Femur (tissue), 1 donor: ENCODE measurements around the gene SULF2.
"Not testable (repeated sequence)": the region's sequence is repeated elsewhere in the genome, so short reads cannot be mapped to it uniquely, and the experiment has no call there.

ENCODE experiments used
- DNase-seq: peaks from one replicate; pipeline ENCODE4 v3.0.0-alpha.2; 2017

Gene SULF2

DNA sequence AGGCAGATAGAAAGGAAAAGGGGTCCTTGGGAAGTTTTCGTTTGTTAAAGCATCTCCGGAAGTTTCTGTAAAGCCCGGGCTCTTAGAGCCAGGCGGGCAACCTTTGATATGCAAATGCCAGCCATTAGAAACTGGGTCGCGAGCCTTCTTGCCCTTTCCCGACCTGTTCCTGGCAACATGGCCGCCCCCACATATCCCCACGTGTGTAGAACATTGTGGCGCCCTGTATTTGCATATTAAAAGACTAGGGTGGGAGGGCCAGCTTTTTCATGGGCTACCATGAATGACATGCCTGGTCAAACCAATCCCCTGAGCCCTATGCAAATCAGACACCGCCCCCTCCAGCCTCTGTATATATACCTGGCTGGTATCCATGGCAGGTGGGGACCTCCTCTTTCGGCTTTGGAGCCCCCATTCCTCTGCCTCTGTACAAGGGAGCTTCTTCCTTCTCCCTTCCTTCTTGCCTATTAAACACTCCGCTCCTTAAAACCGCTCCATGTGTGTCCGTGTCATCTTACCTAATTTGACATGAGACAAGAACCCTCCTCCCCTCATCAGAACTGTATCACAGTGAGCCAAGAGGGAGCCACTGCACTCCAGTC, 19.0 kb upstream of the SULF2 start:
- DNase-seq: not testable (repeated sequence)

DNA sequence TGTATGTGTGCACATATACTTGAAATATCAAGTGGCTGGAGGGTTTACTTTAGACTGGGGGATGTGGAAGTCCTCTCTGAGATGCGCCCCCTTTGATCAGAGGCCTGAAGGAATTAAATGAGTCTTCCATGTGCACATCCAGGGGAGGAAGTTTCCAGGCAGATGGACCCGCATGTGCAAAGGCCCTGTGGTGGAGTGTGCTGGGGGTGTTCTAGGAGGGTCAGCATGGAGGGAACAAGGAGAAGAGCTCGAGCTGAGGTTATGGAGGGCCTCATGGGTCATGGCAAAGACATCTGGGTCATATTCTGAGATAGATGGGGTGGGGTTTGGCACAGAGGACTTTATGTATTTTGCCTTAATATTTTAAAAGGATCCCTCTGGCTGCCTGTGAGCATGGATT, 17.7 kb upstream of the SULF2 start:
- DNase-seq: no peak

DNA sequence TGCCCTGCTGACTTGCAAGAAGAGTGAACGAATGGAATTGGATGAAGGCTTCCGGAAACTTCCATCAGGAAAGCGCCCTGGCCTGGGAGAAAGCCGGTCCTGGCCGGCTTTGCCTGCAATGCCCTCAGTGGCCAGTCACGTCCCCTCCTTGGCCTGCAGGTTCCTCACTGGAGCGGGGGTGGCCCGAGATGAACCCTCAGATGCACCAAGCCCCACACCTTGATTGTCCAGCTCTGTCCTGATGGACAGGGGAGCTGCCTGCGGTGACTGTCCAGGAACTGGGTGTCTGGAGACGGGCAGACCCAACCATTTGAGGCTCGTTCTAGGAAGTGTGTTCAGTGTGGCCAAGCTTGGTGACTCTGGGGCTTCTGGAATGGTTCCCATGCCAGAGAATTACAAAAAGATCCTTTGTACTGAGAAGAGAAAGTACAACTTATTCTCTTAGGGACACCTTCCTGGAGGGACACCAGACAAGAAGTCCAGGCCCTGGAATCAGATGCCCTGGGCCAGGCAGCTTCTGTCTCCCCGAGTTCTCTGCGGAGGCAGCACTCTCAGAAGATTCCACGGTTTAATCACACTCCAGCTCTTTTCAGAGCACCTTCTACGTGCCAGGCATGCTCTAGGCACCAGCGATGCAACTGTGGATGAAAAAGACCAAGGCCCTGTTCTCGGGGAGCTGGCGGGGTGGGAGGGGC, 17.1 kb upstream of the SULF2 start:
- DNase-seq: no peak

DNA sequence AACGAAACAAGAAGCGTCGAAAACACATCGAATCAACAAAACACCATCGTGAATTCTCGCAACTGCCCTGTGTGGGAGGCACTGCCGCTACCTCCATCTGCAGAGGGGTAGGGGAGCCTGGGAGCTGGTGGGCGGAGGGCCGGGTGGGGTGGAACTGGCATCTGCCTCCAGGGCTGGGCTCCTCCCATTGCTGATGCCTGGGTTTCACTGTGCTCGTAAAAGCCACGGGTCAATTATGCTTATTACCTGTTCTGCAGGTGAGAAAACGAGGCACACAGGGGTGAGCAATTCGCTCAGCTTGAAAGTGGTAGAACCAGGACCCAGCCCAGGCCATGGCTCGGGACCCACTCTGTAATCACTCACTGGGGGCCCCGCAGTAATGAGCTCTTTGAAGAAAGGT, 16.5 kb upstream of the SULF2 start:
- peak; percentile 13 for DNase-seq

DNA sequence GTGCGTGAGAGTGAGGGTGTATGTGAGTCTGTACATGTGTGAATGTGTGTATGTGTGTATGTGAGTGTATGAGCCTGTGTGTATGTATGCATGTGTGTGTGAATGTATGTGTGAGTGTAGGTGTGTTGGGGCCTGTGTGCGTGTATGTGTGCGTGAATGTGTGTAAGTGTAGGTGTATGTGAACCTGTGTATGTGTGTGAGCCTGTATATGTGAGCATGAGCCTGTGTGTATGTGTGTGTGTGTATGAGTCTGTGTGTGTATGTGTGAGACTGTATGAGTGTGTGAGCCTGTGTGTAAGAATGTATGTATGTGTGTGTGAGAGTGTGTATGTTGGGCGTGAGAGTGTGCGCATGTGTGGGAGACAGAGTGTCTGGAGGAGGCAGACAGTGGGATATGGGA, 15.8 kb upstream of the SULF2 start:
- DNase-seq: peak; percentile 10

DNA sequence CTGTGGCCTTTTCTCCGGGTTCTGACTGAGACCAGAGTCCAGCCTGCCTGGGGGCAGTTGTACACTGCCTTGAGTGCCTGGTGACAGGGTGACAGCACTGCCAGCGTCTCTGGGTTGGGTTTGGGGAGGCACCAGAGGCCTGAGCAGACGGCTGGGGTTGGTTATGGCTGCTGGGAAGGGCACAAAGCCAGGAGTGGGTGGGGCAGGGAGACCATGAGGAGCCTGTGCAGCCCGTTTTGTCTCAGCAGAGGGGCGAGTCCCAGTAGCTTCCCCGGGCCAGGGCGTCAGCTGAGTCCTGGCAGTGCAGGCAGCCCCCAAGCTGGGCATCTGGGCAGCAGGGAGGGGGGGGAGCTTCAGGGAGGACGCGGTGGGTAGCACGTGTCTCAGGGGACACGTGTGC, 15.3 kb upstream of the SULF2 start:
- DNase-seq: peak; percentile 53

DNA sequence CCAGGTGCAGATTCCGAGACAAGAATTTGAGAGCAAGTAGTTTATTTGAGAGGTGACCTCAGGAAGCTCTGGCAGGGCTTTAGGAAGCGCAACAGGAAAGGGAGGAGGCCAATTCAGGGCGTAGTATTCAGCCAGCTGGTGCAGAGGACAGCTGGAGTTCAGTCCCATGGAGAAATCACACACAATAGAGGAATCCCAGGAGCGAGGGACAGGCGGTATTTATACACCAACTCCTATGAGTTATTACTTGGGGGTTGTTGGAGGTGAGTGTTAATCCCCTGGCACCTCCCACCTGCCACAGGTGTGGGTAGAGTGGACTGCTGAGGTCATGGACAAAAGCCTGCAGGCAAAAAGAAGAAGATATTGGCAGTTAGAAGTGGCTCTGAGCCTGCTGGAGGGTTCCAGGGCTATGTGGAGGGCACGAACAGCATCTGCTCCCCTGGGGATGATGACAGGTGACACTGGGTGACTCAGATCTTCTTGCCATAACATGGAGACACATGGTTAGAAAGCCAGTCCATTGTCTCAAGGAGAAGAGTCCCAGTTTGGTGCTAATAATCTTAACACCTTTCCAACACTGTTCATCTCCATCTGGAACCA, 13.9 kb upstream of the SULF2 start:
- DNase-seq: peak; percentile 55

DNA sequence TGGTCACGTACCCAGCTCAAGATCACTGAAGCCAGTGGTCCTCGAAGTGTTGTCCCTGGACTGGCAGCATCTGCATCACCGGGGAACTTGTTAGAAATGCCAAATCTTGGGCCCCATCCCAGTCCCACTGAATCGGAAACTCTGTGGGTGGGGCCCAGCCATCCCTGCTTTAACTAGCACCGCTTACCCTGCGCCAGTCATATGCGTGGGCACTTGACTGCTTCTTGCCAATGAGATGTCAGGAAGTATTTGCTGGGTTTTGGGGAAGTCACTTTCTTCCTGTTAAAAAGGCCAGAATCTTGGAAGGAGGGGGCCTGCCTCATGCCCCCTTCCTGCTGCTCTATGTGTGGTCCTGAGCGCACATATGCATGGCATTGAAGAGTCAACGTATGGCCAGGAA, 11.7 kb upstream of the SULF2 start:
- DNase-seq: no peak

DNA sequence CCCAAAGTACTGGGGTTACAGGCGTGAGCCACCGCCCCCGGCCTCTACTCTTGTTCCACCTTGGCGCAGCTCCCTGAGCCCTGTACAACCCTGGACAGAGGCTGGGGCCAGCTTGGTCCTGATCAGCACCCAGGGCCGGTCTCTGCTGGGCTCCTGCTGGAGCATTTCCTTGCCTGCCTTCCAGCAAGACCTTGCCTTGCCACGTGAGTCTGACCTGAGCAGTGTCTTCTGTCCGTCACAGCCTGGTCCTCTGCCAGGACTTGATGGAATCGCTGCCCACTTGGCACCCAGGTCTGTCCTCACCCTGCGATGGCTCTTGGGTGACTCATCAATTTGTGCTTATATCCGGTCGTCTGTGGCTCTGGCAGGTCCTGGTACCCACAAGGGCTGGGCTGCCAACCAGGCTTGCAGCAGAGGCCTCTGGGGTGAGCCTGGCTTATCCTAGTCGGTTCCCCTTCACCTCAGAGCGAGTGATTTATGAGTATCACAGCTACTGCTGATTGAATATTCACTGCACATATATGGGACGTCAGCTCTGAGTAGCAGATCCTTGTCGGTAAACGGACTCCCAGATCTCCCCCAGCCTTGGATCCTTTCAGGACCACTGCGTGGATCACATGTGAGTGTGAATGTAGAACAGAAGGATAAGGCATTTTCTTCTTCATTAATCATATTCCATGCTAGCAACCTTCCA, 10.1 kb upstream of the SULF2 start:
- no peak for DNase-seq

DNA sequence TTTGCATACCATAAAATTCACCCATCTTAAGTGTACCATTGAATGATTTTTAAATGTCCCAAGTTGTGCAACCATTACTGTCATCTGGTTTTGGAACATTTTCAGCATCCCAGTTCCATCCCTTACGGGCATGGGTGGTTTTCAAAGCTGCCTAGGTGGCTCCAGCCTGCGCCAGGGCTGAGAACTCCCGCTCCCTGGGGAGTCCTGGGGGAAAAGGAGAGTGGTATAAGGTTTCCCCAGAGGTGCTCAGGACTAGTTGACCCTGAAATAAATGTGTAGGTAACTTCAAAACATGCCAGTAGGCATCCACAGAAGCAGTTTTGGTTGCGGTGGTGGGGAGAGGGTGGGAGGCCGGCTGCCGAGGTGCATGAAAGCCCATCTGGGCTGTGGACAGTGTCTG, 9.0 kb upstream of the SULF2 start:
- DNase-seq: not testable (repeated sequence)

DNA sequence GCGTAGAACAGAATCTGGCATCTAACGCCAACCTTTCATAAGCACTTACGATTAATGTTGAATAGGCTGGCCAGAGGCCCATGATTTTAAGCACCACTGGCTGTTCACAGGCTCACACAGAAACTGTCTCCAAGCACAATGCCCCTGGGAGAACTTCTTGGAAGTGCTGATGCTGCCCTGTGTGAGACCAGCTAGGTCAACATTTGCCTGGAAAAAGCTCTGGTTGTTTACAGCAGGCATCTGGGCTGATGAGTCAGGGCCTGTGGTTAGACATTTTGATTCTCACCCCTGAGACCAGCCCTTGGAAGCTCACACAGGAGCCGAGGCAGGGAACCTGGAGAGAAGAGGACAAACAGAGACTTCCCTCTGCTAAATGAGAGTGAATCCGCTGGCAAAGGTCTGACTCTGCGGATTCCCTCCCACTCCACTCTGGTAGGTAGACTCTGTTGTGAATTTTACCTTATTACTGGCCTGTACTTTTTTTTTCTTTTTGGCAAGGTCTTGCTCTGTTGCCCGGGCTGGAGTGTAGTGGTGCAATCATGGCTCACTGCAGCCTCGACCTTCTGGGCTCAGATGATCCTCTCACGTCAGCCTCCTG, 6.8 kb upstream of the SULF2 start:
- DNase-seq: peak; percentile 84

DNA sequence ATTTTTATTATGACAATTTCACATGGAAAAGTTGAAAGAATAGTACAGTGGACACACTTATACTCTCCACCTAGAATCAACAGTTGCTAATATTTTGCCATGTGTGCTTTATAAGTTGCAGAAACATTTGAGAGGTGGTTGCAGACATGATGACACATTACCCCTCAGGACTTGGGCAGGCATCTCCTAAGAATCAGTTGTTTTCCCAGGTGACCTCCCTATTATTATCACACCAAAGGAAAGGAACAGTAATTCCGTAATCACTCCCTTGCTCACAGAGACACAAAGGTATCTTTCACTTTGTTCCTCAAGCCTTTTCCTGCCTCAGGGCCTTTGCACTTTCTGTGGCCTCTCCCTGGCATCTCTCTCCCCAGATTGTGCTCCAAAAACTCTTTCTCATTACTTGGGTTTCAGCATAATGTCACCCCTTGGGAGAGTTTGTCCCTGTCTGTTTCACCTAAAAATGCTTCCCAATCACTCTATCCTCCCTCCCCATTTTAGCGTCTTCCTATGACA, 5.9 kb upstream of the SULF2 start:
- no peak for DNase-seq

DNA sequence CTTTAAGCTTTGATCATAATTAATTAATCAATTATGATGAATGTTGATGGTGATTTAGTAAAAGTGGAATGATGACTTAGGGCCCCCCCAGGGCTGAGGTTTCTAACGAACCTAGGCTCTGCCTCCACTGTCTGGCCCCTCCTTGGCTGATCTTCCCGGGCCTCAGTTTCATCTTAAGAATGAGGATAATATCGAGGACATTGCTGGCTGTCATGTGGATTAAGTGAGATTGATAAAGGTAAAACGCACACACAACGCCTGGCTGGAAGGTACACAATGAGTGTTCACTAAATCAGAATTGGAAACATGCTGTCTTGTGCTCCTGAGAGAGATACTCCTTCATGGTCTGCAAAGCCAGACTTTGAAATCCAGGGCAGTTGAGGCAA, 5.3 kb upstream of the SULF2 start:
- no peak for DNase-seq

DNA sequence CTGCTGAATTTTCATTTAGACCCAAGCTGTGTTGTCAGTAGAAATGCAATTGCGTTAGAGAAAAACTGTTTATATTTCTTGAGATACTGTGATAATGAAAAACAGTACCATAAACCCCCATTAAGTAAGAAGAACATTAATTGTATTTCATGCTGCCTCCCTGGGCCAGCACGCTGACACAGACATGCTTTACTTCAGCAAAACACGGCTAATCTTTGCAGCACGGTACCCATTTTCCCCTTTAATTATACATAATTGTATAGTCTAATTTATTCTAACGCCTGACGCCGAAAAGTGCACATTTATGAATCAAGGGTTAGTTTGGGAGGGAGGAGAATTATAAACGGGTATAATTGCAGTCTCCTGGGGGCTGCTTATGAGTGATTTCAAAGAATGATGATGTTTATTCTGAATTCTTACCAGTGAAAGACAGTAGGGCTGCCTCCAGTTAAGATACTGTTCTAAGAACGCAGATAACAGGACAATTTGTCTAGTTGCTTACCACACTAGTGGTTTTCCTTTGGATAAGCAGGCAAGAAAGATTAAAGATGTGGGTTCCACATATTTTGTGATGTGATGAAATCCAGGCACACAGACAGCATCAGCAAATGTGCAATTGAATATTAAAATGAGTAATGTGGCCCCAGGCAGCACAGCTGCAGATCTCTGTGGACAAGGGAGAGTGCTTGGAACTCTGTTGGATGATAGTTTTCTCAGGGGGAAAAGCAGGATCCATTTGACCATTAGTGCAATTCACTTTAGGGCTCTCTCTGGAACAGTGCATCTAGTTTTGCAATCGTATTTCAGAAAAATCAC, 4.7 kb upstream of the SULF2 start:
- no peak for DNase-seq

DNA sequence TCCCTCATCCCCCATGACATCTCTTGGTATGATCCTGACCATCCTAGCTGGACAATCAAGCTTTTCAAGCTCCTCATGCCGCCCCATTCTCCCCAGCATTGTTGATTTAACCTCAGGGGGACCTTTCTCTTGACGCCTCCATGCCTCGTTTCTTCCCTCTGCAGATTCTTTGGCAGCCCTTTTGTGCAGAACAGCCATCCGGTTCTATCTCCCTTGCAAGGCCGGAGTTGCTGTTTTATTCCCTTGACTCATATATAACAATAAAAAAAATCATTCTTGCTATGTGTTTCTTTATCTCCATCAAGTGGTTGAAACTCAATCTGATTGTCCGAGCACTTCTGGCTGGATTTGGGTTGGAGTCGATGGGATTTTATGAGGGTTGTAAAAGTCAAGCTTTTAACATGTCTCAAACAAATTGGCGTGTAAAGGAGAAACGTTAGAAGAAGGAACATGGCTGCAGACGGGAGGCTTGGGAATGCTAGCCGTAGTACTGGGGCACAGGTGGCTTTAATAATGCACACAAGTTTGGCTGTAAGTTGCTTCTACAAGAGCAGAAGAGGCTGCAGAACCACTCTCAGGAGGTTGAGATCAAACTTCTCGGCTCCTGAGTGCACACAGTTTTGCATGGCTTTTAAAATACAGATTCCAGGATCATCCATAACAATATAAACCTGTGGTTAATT, 3.9 kb upstream of the SULF2 start:
- DNase-seq: peak; percentile 59

DNA sequence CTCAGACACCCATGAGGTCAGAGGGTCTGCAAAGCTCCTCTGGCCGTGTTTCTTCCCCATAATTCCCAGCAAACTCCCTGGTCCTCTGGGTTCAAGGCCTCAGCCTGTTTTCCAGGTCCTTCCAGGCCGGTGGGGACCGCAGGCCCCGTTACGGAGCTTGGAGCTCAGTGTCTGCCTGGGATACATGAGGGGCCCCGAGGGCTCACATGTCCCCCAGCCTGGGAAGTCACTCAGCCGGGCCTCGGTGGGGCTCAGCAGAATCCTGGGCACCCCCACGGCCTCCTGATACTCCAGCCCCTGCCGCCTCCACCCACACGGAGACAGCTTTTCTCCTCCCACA, 3.4 kb upstream of the SULF2 start:
- DNase-seq: no peak

DNA sequence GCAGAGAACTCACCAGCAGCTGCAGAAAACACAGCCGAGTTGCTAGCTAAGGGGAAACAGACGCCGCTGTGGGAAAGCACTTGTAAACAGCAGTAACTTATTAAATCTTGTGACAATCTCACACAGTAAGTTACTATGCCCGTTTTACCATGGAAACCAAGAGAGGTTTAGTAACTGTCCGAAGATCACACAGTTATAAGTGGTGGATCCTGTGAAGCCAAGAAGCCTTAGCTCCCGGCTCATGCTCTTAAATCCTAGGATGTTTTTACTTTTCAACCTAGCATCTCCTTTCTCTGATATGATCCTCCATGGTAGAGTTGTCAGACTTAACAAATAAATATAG, 1.5 kb upstream of the SULF2 start:
- no peak for DNase-seq

DNA sequence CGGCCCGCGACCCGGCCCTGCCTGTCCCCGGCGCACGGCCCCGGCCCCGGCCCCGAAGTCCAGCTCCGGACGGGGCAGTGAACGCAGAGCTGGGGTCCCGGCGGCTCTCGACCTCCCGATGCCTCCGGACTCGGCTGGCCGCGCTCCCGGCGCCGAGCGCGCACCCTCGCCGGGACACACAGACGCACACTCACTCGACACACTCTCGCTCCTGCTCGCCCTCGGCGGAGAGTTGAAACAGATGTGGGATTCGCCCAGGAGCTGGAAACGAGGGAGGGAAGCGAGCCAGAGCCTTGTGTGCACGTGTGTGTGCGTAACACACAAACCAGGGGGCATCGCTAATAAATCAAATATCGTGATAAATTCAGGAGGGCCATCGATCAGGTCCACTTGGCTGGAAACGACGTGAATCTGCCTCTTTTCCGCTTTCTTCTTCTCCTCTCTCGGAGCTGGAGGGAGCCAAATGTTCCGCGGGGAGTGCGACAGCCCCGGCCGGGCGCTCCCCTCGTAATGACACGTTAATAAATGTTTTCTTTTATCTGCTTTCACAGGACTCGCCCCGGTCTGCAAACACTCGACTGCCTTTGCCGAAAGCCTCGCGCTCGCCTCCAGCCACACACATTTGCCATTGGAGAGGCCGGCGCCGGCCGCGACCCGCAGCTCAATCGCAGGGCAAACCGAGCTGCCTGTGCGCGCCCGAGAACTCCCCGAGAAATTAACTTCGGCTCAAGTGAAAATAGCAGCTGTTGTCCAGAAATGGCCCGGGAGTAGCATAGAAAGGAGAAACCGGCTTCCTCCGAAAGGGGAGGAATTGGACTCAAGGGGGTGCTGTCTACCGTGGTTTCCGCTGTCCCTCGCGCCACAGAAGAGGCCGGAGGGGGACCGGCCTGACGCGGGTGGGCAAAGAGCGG, 828 bp upstream of the SULF2 start:
- DNase-seq: peak; percentile 91

DNA sequence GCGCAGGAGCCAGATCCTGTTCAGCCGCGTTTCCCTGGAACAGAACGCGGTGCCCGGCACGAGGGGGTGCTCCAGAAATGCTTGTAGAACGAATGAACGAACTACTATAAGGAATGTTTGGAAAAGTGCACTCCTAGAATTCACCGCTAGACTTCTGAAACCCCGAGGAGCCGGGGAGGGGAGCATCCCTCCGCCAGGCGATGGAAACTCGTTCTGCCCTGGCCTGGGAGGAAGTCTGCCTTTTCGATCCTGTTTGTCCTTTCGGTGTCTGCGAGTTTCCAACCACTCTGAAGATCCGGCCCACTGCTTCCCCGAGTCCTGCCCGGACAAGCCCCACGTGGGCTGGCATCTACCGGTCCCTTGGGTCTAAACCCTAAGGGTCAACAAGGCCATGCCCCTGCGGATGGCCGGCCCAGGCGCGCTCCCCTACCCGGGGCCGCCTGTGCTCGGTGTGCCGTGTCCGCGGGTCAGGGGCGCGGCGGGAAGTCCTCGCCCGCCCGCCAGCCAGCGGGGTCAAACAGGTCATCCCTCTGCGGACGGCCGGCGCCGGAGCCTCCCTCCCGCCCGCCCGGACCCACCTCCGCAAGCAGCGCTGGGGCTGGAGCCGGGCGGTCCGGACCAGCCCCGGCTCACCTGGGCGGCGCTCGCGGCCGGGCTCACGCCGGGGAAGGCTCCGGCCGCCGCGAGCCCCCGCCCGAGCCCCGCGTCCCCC, 526 bp downstream of the SULF2 start:
- peak; percentile 68 for DNase-seq
